Endothelial cell of hepatic sinusoid (primary cell): Measurements from ENCODE around the gene PPP1R8.

Source experiments
- in situ Hi-C: cut with HindIII; loops from 2 replicates; pipeline ENCODE4 v1.10.0; 2017; ENCODE audit warnings: low sequenced_read_pairs

PPP1R8 gene

GRCh38 chr1:27887215-27888021 is 56.8 kb downstream of the PPP1R8 start:
- in situ Hi-C loops: no loop called here

- in situ Hi-C loops: no loop called here
Measured at GRCh38 chr1:27889506-27889905, 58.9 kb downstream of the PPP1R8 start.

- in situ Hi-C loops: no loop called here
Measured at GRCh38 chr1:27891196-27891889, 60.8 kb downstream of the PPP1R8 start.

- in situ Hi-C loops: no loop called here
Measured at GRCh38 chr1:27894521-27894920, 63.9 kb downstream of the PPP1R8 start.
